Trophoblast cell (in vitro differentiated cells and primary cell): ENCODE data around the gene ADRB2.
"Not testable (repeated sequence)": the region's sequence is repeated elsewhere in the genome, so short reads cannot be mapped to it uniquely, and the experiment has no call there.

ENCODE experiments used
- DNase-seq, 2 donors: peaks; one replicate each; pipeline ENCODE4 v3.0.0-alpha.2; 2016
- H2AFZ ChIP-seq: 2 replicates; pipeline ENCODE4 v1.6.1; 2013; ENCODE audit warnings: low read length, moderate library complexity, mild to moderate bottlenecking; ENCODE audit not compliant: insufficient read depth, poor library complexity
- H2AK5ac ChIP-seq: 2 replicates; pipeline ENCODE4 v1.6.1; 2013; ENCODE audit warnings: mild to moderate bottlenecking, low read length
- H2BK120ac ChIP-seq: 2 replicates; pipeline ENCODE4 v1.6.1; 2013; ENCODE audit warnings: low read length, mild to moderate bottlenecking, moderate library complexity; ENCODE audit not compliant: insufficient read depth, poor library complexity
- H2BK12ac ChIP-seq: 2 replicates; pipeline ENCODE4 v1.6.1; 2013; ENCODE audit warnings: mild to moderate bottlenecking, low read length, moderate library complexity
- H2BK5ac ChIP-seq: 2 replicates; pipeline ENCODE4 v1.6.1; 2013; ENCODE audit warnings: low read length, low read depth, moderate library complexity, mild to moderate bottlenecking; ENCODE audit not compliant: poor library complexity
- H3K14ac ChIP-seq: 2 replicates; pipeline ENCODE4 v1.6.1; 2013; ENCODE audit warnings: mild to moderate bottlenecking, low read length
- H3K18ac ChIP-seq: 2 replicates; pipeline ENCODE4 v1.6.1; 2013; ENCODE audit warnings: mild to moderate bottlenecking, low read length
- H3K23ac ChIP-seq: 2 replicates; pipeline ENCODE4 v1.6.1; 2013; ENCODE audit warnings: low read length
- H3K27ac ChIP-seq: 2 replicates; pipeline ENCODE4 v1.5.1; 2013; ENCODE audit warnings: low read depth, mild to moderate bottlenecking, inconsistent platforms, low read length, moderate library complexity
- H3K27me3 ChIP-seq: 2 replicates; pipeline ENCODE4 v1.6.1; 2013; ENCODE audit warnings: inconsistent platforms, mild to moderate bottlenecking, low read length, moderate library complexity; ENCODE audit not compliant: insufficient read depth
- H3K36me3 ChIP-seq, 2 experiments: 1 replicate in 1 of 2; 2 replicates in 1 of 2; pipeline ENCODE4 v1.6.1; 2013; ENCODE audit warnings: low read length in 2 of 2, mild to moderate bottlenecking in 2 of 2, moderate library complexity in 1 of 2; ENCODE audit not compliant: insufficient read depth in 2 of 2, control insufficient read depth in 1 of 2
- H3K4ac ChIP-seq: 2 replicates; pipeline ENCODE4 v1.6.1; 2013; ENCODE audit warnings: low read depth, mild to moderate bottlenecking, low read length, moderate library complexity
- H3K4me1 ChIP-seq, 2 experiments: 1 replicate in 1 of 2; 2 replicates in 1 of 2; pipeline ENCODE4 v1.6.1; 2013; ENCODE audit warnings: low read length in 2 of 2, mild to moderate bottlenecking in 2 of 2, moderate library complexity in 1 of 2; ENCODE audit not compliant: insufficient read depth in 2 of 2, control insufficient read depth in 1 of 2
- H3K4me2 ChIP-seq: 2 replicates; pipeline ENCODE4 v1.6.1; 2013; ENCODE audit warnings: inconsistent platforms, mild to moderate bottlenecking, low read length, moderate library complexity
- H3K4me3 ChIP-seq: 2 replicates; pipeline ENCODE4 v1.5.1; 2013; ENCODE audit warnings: mild to moderate bottlenecking, low read depth, low read length, inconsistent platforms
- H3K79me1 ChIP-seq: one replicate; pipeline ENCODE4 v1.6.1; 2013; ENCODE audit warnings: low read length
- H3K79me2 ChIP-seq: 2 replicates; pipeline ENCODE4 v1.6.1; 2013; ENCODE audit warnings: low read length, mild to moderate bottlenecking; ENCODE audit not compliant: control insufficient read depth, insufficient read depth, poor library complexity
- H3K9ac ChIP-seq: 2 replicates; pipeline ENCODE4 v1.6.1; 2013; ENCODE audit warnings: mild to moderate bottlenecking, low read length
- H3K9me3 ChIP-seq: 2 replicates; pipeline ENCODE4 v1.6.1; 2013; ENCODE audit warnings: low read depth, mild to moderate bottlenecking, control low read depth, inconsistent platforms, low read length; ENCODE audit not compliant: insufficient read depth
- H4K12ac ChIP-seq: 2 replicates; pipeline ENCODE4 v1.6.1; 2013; ENCODE audit warnings: low read depth, mild to moderate bottlenecking, low read length, moderate library complexity
- H4K8ac ChIP-seq: 2 replicates; pipeline ENCODE4 v1.6.1; 2013; ENCODE audit warnings: low read depth, mild to moderate bottlenecking, low read length, moderate library complexity
- H4K91ac ChIP-seq: one replicate; pipeline ENCODE4 v1.6.1; 2013; ENCODE audit warnings: low read depth, mild to moderate bottlenecking, low read length, moderate library complexity
- WGBS: extraction: QIAGEN DNeasy Blood & Tissue Kit; methylation state at CpG from one replicate; pipeline ENCODE4 v1.1.7; 2013; ENCODE audit warnings: missing lambda C conversion rate; ENCODE audit not compliant: insufficient read length, insufficient coverage; ENCODE audit errors: extremely low coverage; 5-methylcytosine and 5-hydroxymethylcytosine counted together

Gene ADRB2

DNA sequence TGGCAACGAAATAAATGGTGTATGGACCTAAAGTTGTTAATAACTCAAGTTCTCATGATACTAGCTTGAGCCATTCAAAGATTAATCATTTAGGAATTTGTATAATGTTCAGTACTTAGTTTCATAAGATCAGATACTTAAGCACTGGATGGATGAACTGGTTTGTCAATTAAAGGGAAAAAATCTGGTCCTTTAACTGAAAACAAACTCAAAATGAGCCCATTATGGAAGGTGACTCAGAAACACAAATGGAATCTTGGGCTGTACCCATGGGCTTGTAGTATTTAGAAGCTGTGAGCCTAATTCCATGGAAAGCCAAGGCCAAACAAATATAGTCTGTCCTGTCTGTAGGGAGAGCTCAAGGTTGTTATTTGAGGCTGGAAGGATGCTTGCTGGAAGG, 27.6 kb upstream of the ADRB2 start:
- no CpG with 5 or more reads among the region's 1 CpG for WGBS
- Histone ChIP-seq H4K12ac (no peak overlapping the region), H3K4ac (no peak overlapping the region), H2AFZ (no peak overlapping the region), H3K27ac (no peak overlapping the region), H3K27me3 (no peaks in the 10 kb centered on the region), H3K18ac (no peak overlapping the region), H3K9me3 (no peaks in the 10 kb centered on the region), H4K91ac (no peak overlapping the region), H2BK5ac (no peak overlapping the region), H3K79me2 (no peaks in the 10 kb centered on the region), H2AK5ac (no peak overlapping the region), H3K4me2 (no peak overlapping the region), H3K14ac (no peak overlapping the region), H3K9ac (no peak overlapping the region), H3K4me3 (no peak overlapping the region), H3K4me1 (no peaks in the 10 kb centered on the region), H3K23ac (no peak overlapping the region), H3K36me3 (no peaks in the 10 kb centered on the region), H2BK120ac (no peak overlapping the region), H3K79me1 (no peaks in the 10 kb centered on the region), H2BK12ac (no peak overlapping the region), H4K8ac (no peak overlapping the region)
- peak in 1 of 2 donors; percentile 47 for DNase-seq

DNA sequence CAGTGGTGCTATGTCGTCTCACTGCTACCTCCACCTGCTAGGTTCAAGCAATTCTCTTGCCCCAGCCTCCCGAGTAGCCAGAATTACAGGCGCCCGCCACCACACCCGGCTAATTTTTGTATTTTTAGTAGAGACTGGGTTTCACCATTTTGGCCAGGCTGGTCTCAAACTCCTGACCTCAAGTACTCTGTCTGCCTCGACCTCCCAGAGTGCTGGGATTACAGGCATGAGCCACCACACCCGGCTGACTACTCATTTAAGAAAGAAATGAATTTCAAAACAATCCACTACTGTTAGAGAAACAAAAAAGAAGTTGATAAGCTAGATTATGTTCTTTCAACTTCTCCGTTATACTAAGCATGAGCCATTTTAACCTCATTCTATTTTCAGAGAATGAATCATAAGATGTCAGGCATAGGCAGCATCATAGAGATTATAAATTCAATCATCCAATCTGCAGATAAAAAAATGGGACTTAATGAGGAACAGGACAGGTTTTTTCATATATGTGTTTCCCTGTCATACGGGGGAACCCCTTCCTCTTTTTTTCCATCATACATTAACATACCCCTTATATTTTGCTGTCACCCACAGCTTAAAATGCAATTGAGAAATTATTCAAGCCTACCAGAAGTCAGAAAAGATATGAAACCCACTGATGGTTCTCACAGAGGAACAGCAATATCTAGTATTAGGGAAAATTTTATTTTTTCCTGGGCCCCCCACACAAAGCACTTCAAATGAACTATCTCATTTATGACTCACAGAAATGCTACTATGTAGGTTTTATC, 26.5 kb upstream of the ADRB2 start:
- no peak overlapping the region for H4K8ac ChIP-seq
- no peak overlapping the region for H3K23ac ChIP-seq
- no peaks in the 10 kb centered on the region for H3K27me3 ChIP-seq
- H4K91ac ChIP-seq: no peak overlapping the region
- no peak for DNase-seq
- H3K4me2 ChIP-seq: no peak overlapping the region
- H3K27ac ChIP-seq: no peak overlapping the region
- H2BK12ac ChIP-seq: no peak overlapping the region
- H3K4me3 ChIP-seq: no peak overlapping the region
- no peaks in the 10 kb centered on the region for H3K79me1 ChIP-seq
- H2AK5ac ChIP-seq: no peak overlapping the region
- H3K79me2 ChIP-seq: no peaks in the 10 kb centered on the region
- H3K14ac ChIP-seq: no peak overlapping the region
- H3K9ac ChIP-seq: no peak overlapping the region
- no peak overlapping the region for H2BK120ac ChIP-seq
- H3K18ac ChIP-seq: no peak overlapping the region
- H3K9me3 ChIP-seq: no peaks in the 10 kb centered on the region
- H3K4me1 ChIP-seq: no peaks in the 10 kb centered on the region
- no peaks in the 10 kb centered on the region for H3K36me3 ChIP-seq
- no peak overlapping the region for H2AFZ ChIP-seq
- no peak overlapping the region for H3K4ac ChIP-seq
- no CpG with 5 or more reads among the region's 9 CpGs for WGBS
- H2BK5ac ChIP-seq: no peak overlapping the region
- no peak overlapping the region for H4K12ac ChIP-seq

DNA sequence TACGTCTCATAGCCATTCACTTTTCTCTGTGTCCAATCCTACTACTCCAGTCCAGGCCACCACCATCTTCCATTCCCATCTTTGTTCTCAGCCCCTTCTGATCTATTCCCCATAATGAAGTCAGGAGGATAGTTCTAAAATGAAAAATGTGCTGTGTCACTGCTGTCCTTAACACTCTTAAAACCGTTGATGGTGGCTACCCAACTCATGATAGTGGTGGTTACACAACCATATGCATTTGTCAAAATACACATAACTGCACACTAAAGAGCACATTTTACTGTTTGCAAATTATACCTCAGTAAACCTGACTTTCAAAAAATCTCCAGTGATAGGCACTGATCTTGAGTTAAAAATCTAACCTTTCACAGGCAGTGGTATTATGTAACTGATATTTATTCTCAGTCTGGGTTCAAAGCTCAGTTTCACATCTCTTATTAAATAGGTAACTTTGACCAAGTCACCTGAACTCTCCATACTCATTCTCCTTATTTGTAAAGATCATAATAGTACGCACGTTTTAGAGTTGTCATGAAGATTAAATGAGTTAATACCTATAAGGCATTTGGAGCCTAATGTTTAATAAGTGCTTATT, 24.6 kb upstream of the ADRB2 start:
- no peak for DNase-seq
- H4K91ac ChIP-seq: no peak overlapping the region
- no peak overlapping the region for H2AFZ ChIP-seq
- H3K4me3 ChIP-seq: no peak overlapping the region
- H4K12ac ChIP-seq: no peak overlapping the region
- H2BK12ac ChIP-seq: no peak overlapping the region
- no peak overlapping the region for H3K27ac ChIP-seq
- H3K14ac ChIP-seq: no peak overlapping the region
- no peak overlapping the region for H3K4me2 ChIP-seq
- H3K9ac ChIP-seq: no peak overlapping the region
- no peak overlapping the region for H2BK120ac ChIP-seq
- H2AK5ac ChIP-seq: no peak overlapping the region
- no peak overlapping the region for H2BK5ac ChIP-seq
- H3K18ac ChIP-seq: no peak overlapping the region
- H3K4ac ChIP-seq: no peak overlapping the region
- no peak overlapping the region for H4K8ac ChIP-seq
- H3K79me1 ChIP-seq: no peaks in the 10 kb centered on the region
- H3K4me1 ChIP-seq: peaks cover 2% of the 10 kb centered on the region in 2 experiments
- H3K79me2 ChIP-seq: no peaks in the 10 kb centered on the region
- no peaks in the 10 kb centered on the region for H3K27me3 ChIP-seq
- H3K23ac ChIP-seq: no peak overlapping the region
- WGBS: no CpG with 5 or more reads among the region's 4 CpGs
- H3K9me3 ChIP-seq: no peaks in the 10 kb centered on the region
- no peaks in the 10 kb centered on the region for H3K36me3 ChIP-seq

DNA sequence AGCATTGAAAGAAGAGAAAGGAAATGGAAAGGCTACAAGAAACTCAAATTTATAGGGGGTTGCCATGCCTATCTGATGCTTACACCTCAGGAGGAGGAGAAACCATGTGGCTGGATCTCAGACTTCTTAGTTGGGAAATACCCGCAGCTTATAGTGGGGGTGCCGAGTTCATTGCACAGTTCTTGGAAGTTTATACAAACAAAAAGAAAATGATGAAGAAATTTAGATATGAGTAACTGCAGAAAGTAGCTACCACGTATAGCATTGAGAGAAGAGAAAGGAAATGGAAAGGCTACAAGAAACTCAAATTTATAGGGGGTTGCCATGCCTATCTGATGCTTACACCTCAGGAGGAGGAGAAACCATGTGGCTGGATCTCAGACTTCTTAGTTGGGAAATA, 23.0 kb upstream of the ADRB2 start:
- no CpG with 5 or more reads among the region's 3 CpGs for WGBS
- DNase-seq, H2AK5ac ChIP-seq: not testable (repeated sequence)

More for the DNA sequence above, 23.0 kb upstream of the ADRB2 start:
- not testable (repeated sequence) for H3K27me3 ChIP-seq, H3K9me3 ChIP-seq, H2BK120ac ChIP-seq, H3K4me1 ChIP-seq, H3K36me3 ChIP-seq, H3K4me3 ChIP-seq, H3K79me1 ChIP-seq, H3K23ac ChIP-seq, H3K27ac ChIP-seq, H3K79me2 ChIP-seq, H2BK12ac ChIP-seq, H3K14ac ChIP-seq, H3K18ac ChIP-seq, H3K9ac ChIP-seq, H4K8ac ChIP-seq, H2AFZ ChIP-seq, H4K91ac ChIP-seq, H3K4ac ChIP-seq, H4K12ac ChIP-seq, H2BK5ac ChIP-seq, H3K4me2 ChIP-seq
